Measurements from ENCODE around the gene GUCY1A1. TPM values are rescaled to one million over a fixed set of nuclear protein-coding genes. Genes with fewer than 3 reads are reported as not detected.

GUCY1A1 gene
- total and polyA plus RNA-seq, 2 experiments from 2014 or later: not detected

DNA sequence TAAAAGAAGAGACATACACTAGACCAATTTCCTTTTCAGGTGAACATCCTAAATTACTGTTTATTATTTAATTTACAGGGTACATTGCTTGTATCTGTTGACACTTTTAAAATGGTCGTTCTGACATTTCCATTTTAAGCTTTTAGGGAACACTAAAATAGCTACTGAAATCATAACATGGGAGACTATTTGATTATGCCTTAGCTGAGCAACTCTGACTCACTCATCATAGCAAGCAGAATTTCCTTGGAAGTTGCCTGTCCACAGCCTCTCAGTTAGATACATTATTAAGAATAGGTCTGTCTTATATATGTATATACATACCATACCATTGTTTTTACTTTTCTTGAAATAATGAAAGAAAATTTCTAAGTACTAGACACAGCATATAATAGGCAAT, 114.1 kb downstream of the GUCY1A1 start:
- H3K79me2 ChIP-seq (ENCODE audit: insufficient read depth): no peaks in the 10 kb centered on the region
- TF ChIP-seq EZH2 (IDR thresholded peaks at IDR 0.05; ENCODE audit: insufficient read depth, poor library complexity, severe bottlenecking) (no peak), EZH2phosphoT487 (IDR thresholded peaks at IDR 0.05; ENCODE audit: insufficient read depth, low read depth) (no peak)
- no peak overlapping the region for H3K4me3 ChIP-seq
- H3K36me3 ChIP-seq (ENCODE audit: low read depth): no peaks in the 10 kb centered on the region
- no peaks in the 10 kb centered on the region for H3K9me3 ChIP-seq (ENCODE audit: low read depth)
- no peaks in the 10 kb centered on the region for H4K20me1 ChIP-seq (ENCODE audit: insufficient read depth)
- no peaks in the 10 kb centered on the region for H3K9me2 ChIP-seq (ENCODE audit: insufficient read depth)
- no peak overlapping the region for H3K27ac ChIP-seq
- 23 to 32% methylated on average over 1 of the region's 1 CpG for whole genome bisulfite sequencing, 2 experiments (ENCODE audit: low coverage in 1 of 2, low lambda C conversion rate in 2 of 2, missing lambda C conversion rate in 2 of 2)
- DNase-seq: peak; percentile 40
- no peaks in the 10 kb centered on the region for H3F3A ChIP-seq (ENCODE audit: insufficient read depth)
- H3K9ac ChIP-seq: no peak overlapping the region
- H2AFZ ChIP-seq: no peak overlapping the region
- no peaks in the 10 kb centered on the region for H3K4me1 ChIP-seq (ENCODE audit: insufficient read depth)
- H3K27me3 ChIP-seq (replicated peaks; ENCODE audit: insufficient read depth): no peaks in the 10 kb centered on the region
- H3K4me2 ChIP-seq (ENCODE audit: unreplicated experiment): no peak overlapping the region
- in situ Hi-C loops (cut with MboI): no loop called here

DNA sequence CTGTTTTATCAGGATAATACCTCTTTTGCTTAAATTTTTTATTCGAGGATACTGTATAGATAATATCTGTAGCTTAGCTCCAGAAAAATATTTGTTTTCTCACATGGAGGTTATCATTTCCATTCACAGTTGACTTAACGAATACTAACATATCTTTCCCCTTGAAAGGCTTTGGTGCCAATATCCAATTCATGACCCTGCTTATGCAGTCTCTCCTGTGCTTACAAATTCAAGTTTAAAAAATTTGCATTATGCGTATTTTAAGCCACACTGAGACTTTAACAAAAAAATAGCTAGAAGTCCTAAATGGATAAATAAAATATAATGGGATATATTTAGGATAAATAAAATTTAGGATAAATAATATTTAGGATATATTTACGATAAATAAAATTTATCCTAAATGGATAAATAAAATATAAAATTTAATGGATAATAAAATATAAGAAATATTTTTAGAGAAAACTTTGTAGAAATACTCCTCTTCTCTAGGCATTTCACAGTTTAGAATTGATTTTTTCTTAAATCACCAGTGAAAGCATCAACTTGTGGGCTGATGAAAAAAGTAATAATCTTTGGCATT, 114.7 kb downstream of the GUCY1A1 start:
- no peaks in the 10 kb centered on the region for H3K36me3 ChIP-seq (ENCODE audit: low read depth)
- no peak overlapping the region for H3K4me3 ChIP-seq
- H3F3A ChIP-seq (ENCODE audit: insufficient read depth): no peaks in the 10 kb centered on the region
- H3K9ac ChIP-seq: no peak overlapping the region
- H3K4me1 ChIP-seq (ENCODE audit: insufficient read depth): no peaks in the 10 kb centered on the region
- H4K20me1 ChIP-seq (ENCODE audit: insufficient read depth): no peaks in the 10 kb centered on the region
- H3K9me3 ChIP-seq (ENCODE audit: low read depth): no peaks in the 10 kb centered on the region
- 72 to 74% methylated on average over 4 of the region's 4 CpGs for WGBS, 2 experiments (ENCODE audit: low coverage in 1 of 2, low lambda C conversion rate in 2 of 2, missing lambda C conversion rate in 2 of 2)
- no peaks in the 10 kb centered on the region for H3K9me2 ChIP-seq (ENCODE audit: insufficient read depth)
- no peak for DNase-seq
- TF ChIP-seq EZH2 (IDR thresholded peaks at IDR 0.05; ENCODE audit: insufficient read depth, poor library complexity, severe bottlenecking) (no peak), EZH2phosphoT487 (IDR thresholded peaks at IDR 0.05; ENCODE audit: insufficient read depth, low read depth) (no peak)
- no peak overlapping the region for H2AFZ ChIP-seq
- H3K79me2 ChIP-seq (ENCODE audit: insufficient read depth): no peaks in the 10 kb centered on the region
- H3K27me3 ChIP-seq (replicated peaks; ENCODE audit: insufficient read depth): no peaks in the 10 kb centered on the region
- in situ Hi-C loops (cut with MboI): no loop called here
- H3K4me2 ChIP-seq (ENCODE audit: unreplicated experiment): no peak overlapping the region
- H3K27ac ChIP-seq: no peak overlapping the region

Other genes with a start within 250 kb of the GUCY1A1 start
- 0.25 and 2.1 TPM in 2 replicates for gene GUCY1B1, start 92.2 kb downstream of the GUCY1A1 start, total RNA-seq (2014; rRNA removed; shearing (Covaris generic))
- 0.25 and 0.56 TPM in 2 replicates for gene GUCY1B1, start 92.2 kb downstream of the GUCY1A1 start, polyA plus RNA-seq (2016; fragmentation: Nextera tagmentation; extraction: Ambion mirVana)
- gene ASIC5, start 199.4 kb downstream of the GUCY1A1 start, total RNA-seq (2014; rRNA removed; shearing (Covaris generic)): not detected in 2 replicates
- gene ASIC5, start 199.4 kb downstream of the GUCY1A1 start, polyA plus RNA-seq (2016; fragmentation: Nextera tagmentation; extraction: Ambion mirVana): not detected in 2 replicates
- 0.25 TPM in 1 of 2 replicates, not detected in the other for gene TDO2, start 236.8 kb downstream of the GUCY1A1 start, total RNA-seq (2014; rRNA removed; shearing (Covaris generic))
- gene TDO2, start 236.8 kb downstream of the GUCY1A1 start, polyA plus RNA-seq (2016; fragmentation: Nextera tagmentation; extraction: Ambion mirVana): not detected in 2 replicates

Measured in GM23248 (cell line).